ENCODE data around the gene SCNN1A.
"Not testable (repeated sequence)": the region's sequence is repeated elsewhere in the genome, so short reads cannot be mapped to it uniquely, and the experiment has no call there.

The SCNN1A gene

DNA sequence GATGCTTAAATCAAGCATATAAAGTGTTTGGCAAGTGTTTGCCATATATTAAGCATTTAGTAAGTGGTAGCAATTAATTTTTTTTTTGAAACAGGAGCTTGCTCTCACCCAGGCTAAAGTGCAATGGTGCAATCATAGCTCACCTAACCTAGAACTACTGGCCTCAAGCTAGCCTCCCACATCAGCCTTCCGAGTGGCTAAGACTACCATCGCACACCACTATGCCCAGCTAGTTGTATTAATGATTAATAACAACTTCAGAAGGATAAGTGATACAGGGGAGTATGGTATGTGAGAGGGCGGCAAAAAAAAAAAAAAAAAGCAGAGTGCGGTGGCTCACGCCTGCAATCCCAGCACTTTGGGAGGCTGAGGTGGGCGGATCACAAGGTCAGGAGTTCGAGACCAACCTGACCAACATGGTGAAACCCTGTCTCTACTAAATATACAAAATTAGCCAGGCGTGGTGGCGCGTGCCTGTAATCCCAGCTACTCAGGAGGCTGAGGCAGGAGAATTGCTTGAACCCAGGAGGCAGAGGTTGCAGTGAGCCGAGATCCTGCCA, 31.2 kb downstream of the SCNN1A start:
- not testable (repeated sequence) for H2BK15ac ChIP-seq (replicated peaks; ENCODE audit: low read depth); H3K18ac ChIP-seq (ENCODE audit: low read length); H3K36me3 ChIP-seq (ENCODE audit: control insufficient read depth, insufficient read depth, low read length); H2BK120ac ChIP-seq (ENCODE audit: low read depth, low read length); H4K8ac ChIP-seq (ENCODE audit: low read depth, low read length); H3K9ac ChIP-seq (ENCODE audit: low read length); H3K27me3 ChIP-seq (ENCODE audit: insufficient read depth, low read length, poor library complexity); H3K56ac ChIP-seq (ENCODE audit: low read length); H3K4ac ChIP-seq (ENCODE audit: low read depth, low read length); H3K23ac ChIP-seq (ENCODE audit: low read length); DNase-seq; H2BK5ac ChIP-seq (ENCODE audit: low read length); H2AK5ac ChIP-seq (ENCODE audit: low read length); H3K79me1 ChIP-seq (ENCODE audit: low read length); H3K4me2 ChIP-seq (ENCODE audit: low read length); H3K4me3 ChIP-seq (ENCODE audit: low read length); H3K27ac ChIP-seq (ENCODE audit: low read depth, low read length)
- Histone ChIP-seq H4K5ac (ENCODE audit: low read length) (peak overlapping the region; percentile 5), H3K4me1 (ENCODE audit: control insufficient read depth, low read depth, low read length) (peaks cover 17% of the 10 kb centered on the region), H3K79me2 (ENCODE audit: control insufficient read depth, insufficient read depth, low read length) (peaks cover 27% of the 10 kb centered on the region)
- WGBS (ENCODE audit: extremely low coverage, insufficient coverage, low lambda C conversion rate): no CpG with 5 or more reads among the region's 11 CpGs

DNA sequence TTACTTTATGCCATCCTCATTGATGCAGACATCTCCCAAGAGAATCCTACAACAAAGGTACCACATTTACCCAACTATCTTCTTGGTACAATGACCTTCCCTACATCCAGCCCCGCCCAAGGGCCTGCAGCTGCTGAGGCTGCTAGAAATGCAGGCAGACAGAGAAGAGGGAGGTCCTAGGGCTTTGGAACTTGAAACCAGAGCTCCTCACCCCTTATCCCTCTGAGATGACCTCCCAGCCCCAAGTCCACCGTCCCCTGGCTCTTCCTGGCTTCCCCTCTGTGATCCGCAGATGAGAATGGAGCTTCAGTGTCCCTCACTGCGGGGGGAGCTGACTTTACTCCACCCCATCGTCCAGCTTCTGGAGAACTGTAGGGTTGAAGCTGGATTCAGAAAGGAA, 31.8 kb downstream of the SCNN1A start:
- Histone ChIP-seq H4K5ac (ENCODE audit: low read length) (peak overlapping the region; percentile 5), H3K4ac (ENCODE audit: low read depth, low read length) (peak overlapping the region; percentile 49), H3K23ac (ENCODE audit: low read length) (no peak overlapping the region), H3K79me2 (ENCODE audit: control insufficient read depth, insufficient read depth, low read length) (peaks cover 34% of the 10 kb centered on the region), H2BK120ac (ENCODE audit: low read depth, low read length) (no peak overlapping the region), H3K36me3 (ENCODE audit: control insufficient read depth, insufficient read depth, low read length) (no peaks in the 10 kb centered on the region), H3K4me3 (ENCODE audit: low read length) (no peak overlapping the region), H2BK15ac (replicated peaks; ENCODE audit: low read depth) (no peak overlapping the region), H4K8ac (ENCODE audit: low read depth, low read length) (no peak overlapping the region), H3K4me1 (ENCODE audit: control insufficient read depth, low read depth, low read length) (peaks cover 22% of the 10 kb centered on the region), H3K4me2 (ENCODE audit: low read length) (no peak overlapping the region), H3K79me1 (ENCODE audit: low read length) (peaks cover 5% of the 10 kb centered on the region), H3K18ac (ENCODE audit: low read length) (peak overlapping the region; percentile 42), H2BK5ac (ENCODE audit: low read length) (peak overlapping the region; percentile 29), H3K56ac (ENCODE audit: low read length) (peak overlapping the region; percentile 35), H3K27ac (ENCODE audit: low read depth, low read length) (peak overlapping the region; percentile 26), H3K9ac (ENCODE audit: low read length) (no peak overlapping the region), H3K27me3 (ENCODE audit: insufficient read depth, low read length, poor library complexity) (no peaks in the 10 kb centered on the region), H2AK5ac (ENCODE audit: low read length) (no peak overlapping the region)
- peak; percentile 53 for DNase-seq
- no CpG with 5 or more reads among the region's 5 CpGs for WGBS (ENCODE audit: extremely low coverage, insufficient coverage, low lambda C conversion rate)

DNA sequence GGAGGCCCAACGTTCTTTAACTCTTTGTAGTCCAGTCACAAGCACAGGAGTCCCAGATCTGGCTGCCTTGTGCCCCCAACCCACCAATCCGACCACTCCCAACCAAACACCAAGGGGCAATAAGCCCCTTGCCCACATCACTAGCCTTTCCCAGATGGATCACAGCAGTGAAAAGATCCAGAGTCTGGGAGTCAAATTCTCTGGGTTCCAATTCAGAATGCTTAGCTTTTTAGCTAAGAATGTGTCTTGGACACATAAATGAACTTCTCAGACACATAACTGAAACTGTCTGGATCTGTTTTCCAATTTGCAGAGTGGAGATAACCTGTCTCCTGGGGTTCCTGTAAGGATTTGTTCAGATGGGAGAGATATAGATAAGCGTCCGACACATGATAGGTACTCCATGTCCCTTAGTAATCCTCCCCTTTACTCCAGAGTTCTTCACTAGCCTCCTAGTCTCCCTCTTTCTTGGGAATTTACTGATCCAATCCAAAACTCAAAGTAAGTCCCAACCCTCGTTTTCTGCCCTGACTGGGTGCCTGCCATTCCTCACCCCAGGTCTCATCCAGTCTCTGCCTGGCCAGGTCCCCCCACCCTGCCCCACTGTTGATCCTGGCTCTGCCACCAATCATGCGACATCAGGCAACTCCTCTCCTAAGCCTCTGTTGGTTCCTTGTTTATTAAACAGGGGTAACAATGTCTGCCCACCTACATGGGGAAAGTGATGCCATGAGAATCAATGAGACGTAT, 33.0 kb downstream of the SCNN1A start:
- Histone ChIP-seq H3K4me2 (ENCODE audit: low read length) (peak overlapping the region; percentile 30), H3K27me3 (ENCODE audit: insufficient read depth, low read length, poor library complexity) (no peaks in the 10 kb centered on the region), H3K18ac (ENCODE audit: low read length) (peak overlapping the region; percentile 51), H3K9ac (ENCODE audit: low read length) (peak overlapping the region; percentile 73), H4K8ac (ENCODE audit: low read depth, low read length) (no peak overlapping the region), H3K36me3 (ENCODE audit: control insufficient read depth, insufficient read depth, low read length) (no peaks in the 10 kb centered on the region), H2BK15ac (replicated peaks; ENCODE audit: low read depth) (no peak overlapping the region), H2AK5ac (ENCODE audit: low read length) (peak overlapping the region; percentile 86), H3K56ac (ENCODE audit: low read length) (peak overlapping the region; percentile 91), H2BK120ac (ENCODE audit: low read depth, low read length) (peak overlapping the region; percentile 48), H4K5ac (ENCODE audit: low read length) (peak overlapping the region; percentile 92), H3K4ac (ENCODE audit: low read depth, low read length) (no peak overlapping the region), H3K23ac (ENCODE audit: low read length) (peak overlapping the region; percentile 16), H3K79me1 (ENCODE audit: low read length) (peaks cover 7% of the 10 kb centered on the region), H2BK5ac (ENCODE audit: low read length) (peak overlapping the region; percentile 99), H3K79me2 (ENCODE audit: control insufficient read depth, insufficient read depth, low read length) (peaks cover 44% of the 10 kb centered on the region), H3K27ac (ENCODE audit: low read depth, low read length) (peak overlapping the region; percentile 71), H3K4me1 (ENCODE audit: control insufficient read depth, low read depth, low read length) (peaks cover 32% of the 10 kb centered on the region), H3K4me3 (ENCODE audit: low read length) (no peak overlapping the region)
- peak; percentile 60 for DNase-seq
- WGBS (ENCODE audit: extremely low coverage, insufficient coverage, low lambda C conversion rate): no CpG with 5 or more reads among the region's 7 CpGs

DNA sequence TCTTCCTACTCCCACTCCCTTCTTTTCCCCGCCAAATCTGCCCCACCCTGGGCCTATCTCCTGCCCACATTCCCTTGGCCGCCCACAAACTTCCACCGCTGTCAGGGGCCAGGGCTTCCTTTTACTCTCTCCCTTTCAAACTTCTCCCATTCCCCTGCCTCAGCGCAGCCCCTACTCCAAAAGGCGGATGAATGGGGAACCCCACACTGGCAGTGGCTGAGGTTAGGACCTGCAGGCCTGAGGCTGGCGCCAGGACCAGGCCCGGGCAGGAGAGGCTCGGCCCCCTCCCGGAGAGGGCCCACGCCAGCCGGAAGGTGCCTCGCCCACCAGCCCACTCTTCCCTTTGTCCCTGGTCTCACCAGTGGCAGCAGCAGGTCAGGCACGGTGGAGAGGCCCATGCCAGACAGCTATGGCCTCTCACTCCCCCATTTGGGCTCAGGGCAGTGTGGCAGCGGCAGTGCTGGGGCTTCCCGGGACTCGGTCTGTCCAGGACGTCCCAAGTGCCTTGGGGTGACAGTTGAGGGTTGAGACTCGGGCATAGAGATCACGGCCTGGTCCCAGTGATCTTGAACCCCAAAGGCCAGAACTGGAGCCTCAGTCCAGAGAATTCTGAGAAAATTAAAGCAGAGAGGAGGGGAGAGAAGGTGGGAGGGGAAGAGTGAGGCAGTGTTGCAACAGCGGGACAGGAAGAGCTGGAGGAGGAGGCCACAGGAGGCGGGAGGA, 33.8 kb downstream of the SCNN1A start, which contains the start of gene TNFRSF1A:
TSS of gene TNFRSF1A (minus strand) at position 660 of the 723 bp plus-strand sequence. CDS start at position 398, 262 bp downstream.
- Histone ChIP-seq H3K18ac (ENCODE audit: low read length) (peak within 1 kb of the TSS; percentile 76), H3K4me3 (ENCODE audit: low read length) (peak within 1 kb of the TSS; percentile 95), H3K4me2 (ENCODE audit: low read length) (peak within 1 kb of the TSS; percentile 96), H4K8ac (ENCODE audit: low read depth, low read length) (no peak within 1 kb of the TSS), H3K4me1 (ENCODE audit: control insufficient read depth, low read depth, low read length) (peaks cover 36% of the 10 kb centered on the region), H2BK120ac (ENCODE audit: low read depth, low read length) (peak within 1 kb of the TSS; percentile 48), H3K36me3 (ENCODE audit: control insufficient read depth, insufficient read depth, low read length) (no peaks in the 10 kb centered on the region), H3K56ac (ENCODE audit: low read length) (peak within 1 kb of the TSS; percentile 100), H3K4ac (ENCODE audit: low read depth, low read length) (peak within 1 kb of the TSS; percentile 96), H3K23ac (ENCODE audit: low read length) (peak within 1 kb of the TSS; percentile 87), H3K27ac (ENCODE audit: low read depth, low read length) (peak within 1 kb of the TSS; percentile 71), H2AK5ac (ENCODE audit: low read length) (peak within 1 kb of the TSS; percentile 96), H2BK15ac (replicated peaks; ENCODE audit: low read depth) (no peak within 1 kb of the TSS), H4K5ac (ENCODE audit: low read length) (peak within 1 kb of the TSS; percentile 92), H3K9ac (ENCODE audit: low read length) (peak within 1 kb of the TSS; percentile 99), H2BK5ac (ENCODE audit: low read length) (peak within 1 kb of the TSS; percentile 99), H3K79me2 (ENCODE audit: control insufficient read depth, insufficient read depth, low read length) (peaks cover 44% of the 10 kb centered on the region), H3K27me3 (ENCODE audit: insufficient read depth, low read length, poor library complexity) (no peaks in the 10 kb centered on the region), H3K79me1 (ENCODE audit: low read length) (peaks cover 7% of the 10 kb centered on the region)
- no CpG with 5 or more reads among the region's 21 CpGs for WGBS (ENCODE audit: extremely low coverage, insufficient coverage, low lambda C conversion rate)
- peak; percentile 89 for DNase-seq

DNA sequence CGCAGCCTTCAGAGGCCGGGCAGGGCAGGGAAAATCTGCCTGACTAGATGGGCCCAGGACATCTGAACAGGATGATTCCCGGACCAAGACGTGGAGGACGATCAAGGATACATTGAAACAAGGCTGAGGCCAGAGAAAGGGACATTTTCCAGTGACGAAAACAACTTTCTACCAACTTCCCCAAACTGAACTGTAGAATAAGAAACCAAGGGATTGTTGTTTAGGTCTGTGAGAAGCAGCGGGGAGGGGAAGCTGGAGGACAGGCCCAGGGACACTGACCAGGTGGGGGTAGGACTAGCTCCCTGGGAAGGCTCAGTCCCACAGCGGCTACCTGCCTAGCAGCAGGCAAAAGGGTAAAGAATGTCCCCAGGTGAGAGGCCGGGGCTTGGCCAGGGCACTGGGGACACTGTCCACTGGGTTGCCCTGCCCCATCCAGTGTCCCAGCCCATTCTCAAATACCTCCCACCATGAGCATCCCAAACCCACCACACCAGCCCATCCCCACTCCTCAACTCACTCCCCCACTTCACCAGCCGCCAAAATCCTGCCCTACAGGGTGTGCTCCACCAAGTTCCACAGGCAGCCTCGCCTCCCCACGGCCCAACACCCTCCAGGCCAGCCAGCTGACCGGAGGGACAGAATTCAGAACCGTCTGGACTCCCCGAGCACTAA, 34.5 kb downstream of the SCNN1A start:
- DNase-seq: no peak
- peak overlapping the region; percentile 63 for H3K27ac ChIP-seq (ENCODE audit: low read depth, low read length)
- H2BK120ac ChIP-seq (ENCODE audit: low read depth, low read length): peak overlapping the region; percentile 15

More for the DNA sequence above, 34.5 kb downstream of the SCNN1A start:
- Histone ChIP-seq H3K4me2 (ENCODE audit: low read length) (peak overlapping the region; percentile 96), H4K5ac (ENCODE audit: low read length) (no peak overlapping the region), H3K4me3 (ENCODE audit: low read length) (peak overlapping the region; percentile 95), H3K36me3 (ENCODE audit: control insufficient read depth, insufficient read depth, low read length) (no peaks in the 10 kb centered on the region), H3K56ac (ENCODE audit: low read length) (peak overlapping the region; percentile 100), H3K4me1 (ENCODE audit: control insufficient read depth, low read depth, low read length) (peaks cover 38% of the 10 kb centered on the region), H3K23ac (ENCODE audit: low read length) (peak overlapping the region; percentile 87), H3K9ac (ENCODE audit: low read length) (peak overlapping the region; percentile 99), H3K27me3 (ENCODE audit: insufficient read depth, low read length, poor library complexity) (no peaks in the 10 kb centered on the region), H2BK5ac (ENCODE audit: low read length) (peak overlapping the region; percentile 99), H4K8ac (ENCODE audit: low read depth, low read length) (no peak overlapping the region), H3K79me1 (ENCODE audit: low read length) (peaks cover 7% of the 10 kb centered on the region), H3K4ac (ENCODE audit: low read depth, low read length) (peak overlapping the region; percentile 96), H2BK15ac (replicated peaks; ENCODE audit: low read depth) (no peak overlapping the region), H2AK5ac (ENCODE audit: low read length) (peak overlapping the region; percentile 96), H3K18ac (ENCODE audit: low read length) (peak overlapping the region; percentile 76), H3K79me2 (ENCODE audit: control insufficient read depth, insufficient read depth, low read length) (peaks cover 44% of the 10 kb centered on the region)
- WGBS (ENCODE audit: extremely low coverage, insufficient coverage, low lambda C conversion rate): no CpG with 5 or more reads among the region's 15 CpGs
